Pulmonary artery endothelial cell (primary cell): ENCODE measurements around the gene TNS4. TPM values are rescaled to one million over a fixed set of nuclear protein-coding genes. Genes with fewer than 3 reads are reported as not detected.

ENCODE experiments used
- DNase-seq: peaks from one replicate; pipeline ENCODE4 v3.0.0-alpha.2; 2011; ENCODE audit warnings: low read depth, low spot score
- total RNA-seq: library from RNA; depleted of rRNA; stranded (reverse); fragments of >200 nt; gene quantifications from 2 replicates; pipeline ENCODE4 v1.2.3, GENCODE V29; 2014

The TNS4 gene
- total RNA-seq, 1 donor from 2014 or later, result not detected

GRCh38 chr17:40457964-40458791, 43.2 kb downstream of the TNS4 start:
- DNase-seq, result no peak

- no peak for DNase-seq
These were observed 44.1 kb downstream of the TNS4 start for GRCh38 chr17:40457369-40457768.

- no peak for DNase-seq
These were observed 44.9 kb downstream of the TNS4 start for GRCh38 chr17:40456396-40456951.

- no peak for DNase-seq
These were observed 46.8 kb downstream of the TNS4 start for GRCh38 chr17:40454613-40454995.

GRCh38 chr17:40453881-40454612, 47.4 kb downstream of the TNS4 start:
- DNase-seq, result no peak

GRCh38 chr17:40452921-40453378, 48.5 kb downstream of the TNS4 start:
- DNase-seq, result no peak

- no peak for DNase-seq
These were observed 49.1 kb downstream of the TNS4 start for GRCh38 chr17:40452216-40452787.

- no peak for DNase-seq
These were observed 50.0 kb downstream of the TNS4 start for GRCh38 chr17:40451420-40451819.

- DNase-seq, result no peak
These were observed 51.2 kb downstream of the TNS4 start for GRCh38 chr17:40450175-40450574.

- DNase-seq, result no peak
These were observed 52.7 kb downstream of the TNS4 start for GRCh38 chr17:40448639-40449261.

GRCh38 chr17:40448213-40448638, 53.2 kb downstream of the TNS4 start:
- no peak for DNase-seq

GRCh38 chr17:40447806-40448205, 53.6 kb downstream of the TNS4 start:
- DNase-seq, result no peak

- DNase-seq, result no peak
These were observed 54.2 kb downstream of the TNS4 start for GRCh38 chr17:40447148-40447644.

- DNase-seq, result no peak
These were observed 55.5 kb downstream of the TNS4 start for GRCh38 chr17:40445751-40446468.

- DNase-seq, result no peak
These were observed 57.2 kb downstream of the TNS4 start for GRCh38 chr17:40443988-40444899.

GRCh38 chr17:40443196-40443987, 58.0 kb downstream of the TNS4 start, which contains the start of gene IGFBP4:
TSS of gene IGFBP4 (plus strand) at chr17:40443450. CDS start at chr17:40443736, 286 bp downstream.
- peak; percentile 44 for DNase-seq

- DNase-seq, result no peak
These were observed 58.8 kb downstream of the TNS4 start for GRCh38 chr17:40442392-40443195.

- no peak for DNase-seq
These were observed 61.3 kb downstream of the TNS4 start for GRCh38 chr17:40440166-40440565.
